ENCODE measurements around the gene GPRIN3. TPM values are rescaled to one million over a fixed set of nuclear protein-coding genes. Genes with fewer than 3 reads are reported as not detected.

The GPRIN3 gene
- total RNA-seq, 1 experiment from 2014 or later = not detected

- Mint-ChIP-seq H3K36me3 (ENCODE audit: insufficient read depth, unreplicated experiment) (no peaks in the 10 kb centered on the region), H3K4me3 (ENCODE audit: unreplicated experiment) (no peak overlapping the region), H3K27me3 (ENCODE audit: insufficient read depth, unreplicated experiment) (no peaks in the 10 kb centered on the region), H3K9me3 (ENCODE audit: unreplicated experiment) (no peaks in the 10 kb centered on the region), H3K4me1 (ENCODE audit: insufficient read depth, unreplicated experiment) (no peaks in the 10 kb centered on the region), H3K27ac (ENCODE audit: low read depth, unreplicated experiment) (no peak overlapping the region)
- TF ChIP-seq CTCF (IDR thresholded peaks at IDR 0.05; ENCODE audit: unreplicated experiment) = no peak
- no TSS peak for BruUV-seq (replicated peaks)
- no peak for DNase-seq (ENCODE audit: unreplicated experiment)
- CTCF ChIA-PET = interaction anchor here (0.6 kb wide), 1 partner anchor 9 kb away, joined by 3 read pairs; no protein-coding TSS in a partner anchor
- intact Hi-C loops (cut with micrococcal nuclease) = no loop called here
- POLR2A ChIA-PET = no interaction called here
Observed at GRCh38 chr4:89267846-89268245, 39.8 kb downstream of the GPRIN3 start.

DNA sequence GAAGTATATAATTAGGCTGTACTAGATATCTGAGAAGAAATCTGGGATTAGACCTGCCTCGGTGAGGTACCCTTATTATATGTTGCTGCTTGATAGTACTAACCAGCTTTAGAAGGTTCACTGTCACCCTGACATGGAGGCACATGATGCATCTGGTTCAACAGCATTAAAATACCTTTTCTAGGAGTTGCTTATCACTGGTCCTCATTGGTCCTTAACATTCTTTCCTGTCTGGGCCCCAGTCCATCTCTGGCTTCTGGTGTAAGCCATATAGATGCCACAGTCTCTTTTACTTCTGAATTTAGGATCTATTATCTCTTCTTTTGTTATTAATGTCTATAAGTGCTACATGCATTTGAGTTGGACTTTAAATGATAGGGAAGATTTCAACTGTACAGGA is 40.2 kb downstream of the GPRIN3 start:
- intact Hi-C loops (cut with micrococcal nuclease) = no loop called here
- CTCF ChIA-PET = interaction anchor here (0.6 kb wide), 1 partner anchor 10 kb away, joined by 3 read pairs; no protein-coding TSS in a partner anchor
- TF ChIP-seq CTCF (IDR thresholded peaks at IDR 0.05; ENCODE audit: unreplicated experiment) = no peak
- no peaks in the 10 kb centered on the region for H3K27me3 Mint-ChIP-seq (ENCODE audit: insufficient read depth, unreplicated experiment)
- POLR2A ChIA-PET = no interaction called here
- H3K27ac Mint-ChIP-seq (ENCODE audit: low read depth, unreplicated experiment) = no peak overlapping the region
- BruUV-seq (replicated peaks) = no TSS peak
- no peaks in the 10 kb centered on the region for H3K4me1 Mint-ChIP-seq (ENCODE audit: insufficient read depth, unreplicated experiment)
- no peak overlapping the region for H3K4me3 Mint-ChIP-seq (ENCODE audit: unreplicated experiment)
- H3K9me3 Mint-ChIP-seq (ENCODE audit: unreplicated experiment) = no peaks in the 10 kb centered on the region
- H3K36me3 Mint-ChIP-seq (ENCODE audit: insufficient read depth, unreplicated experiment) = no peaks in the 10 kb centered on the region
- no peak for DNase-seq (ENCODE audit: unreplicated experiment)

GRCh38 chr4:89266128-89266527 is 41.5 kb downstream of the GPRIN3 start:
- Mint-ChIP-seq H3K27me3 (ENCODE audit: insufficient read depth, unreplicated experiment) (no peaks in the 10 kb centered on the region), H3K9me3 (ENCODE audit: unreplicated experiment) (no peaks in the 10 kb centered on the region), H3K27ac (ENCODE audit: low read depth, unreplicated experiment) (no peak overlapping the region), H3K4me1 (ENCODE audit: insufficient read depth, unreplicated experiment) (no peaks in the 10 kb centered on the region), H3K36me3 (ENCODE audit: insufficient read depth, unreplicated experiment) (no peaks in the 10 kb centered on the region), H3K4me3 (ENCODE audit: unreplicated experiment) (no peak overlapping the region)
- POLR2A ChIA-PET = interaction anchor here (0.6 kb wide), 1 partner anchor 16 kb away, joined by 3 read pairs; no protein-coding TSS in a partner anchor
- DNase-seq (ENCODE audit: unreplicated experiment) = no peak
- TF ChIP-seq CTCF (IDR thresholded peaks at IDR 0.05; ENCODE audit: unreplicated experiment) = no peak
- CTCF ChIA-PET = no interaction called here
- intact Hi-C loops (cut with micrococcal nuclease) = no loop called here
- BruUV-seq (replicated peaks) = no TSS peak

DNA sequence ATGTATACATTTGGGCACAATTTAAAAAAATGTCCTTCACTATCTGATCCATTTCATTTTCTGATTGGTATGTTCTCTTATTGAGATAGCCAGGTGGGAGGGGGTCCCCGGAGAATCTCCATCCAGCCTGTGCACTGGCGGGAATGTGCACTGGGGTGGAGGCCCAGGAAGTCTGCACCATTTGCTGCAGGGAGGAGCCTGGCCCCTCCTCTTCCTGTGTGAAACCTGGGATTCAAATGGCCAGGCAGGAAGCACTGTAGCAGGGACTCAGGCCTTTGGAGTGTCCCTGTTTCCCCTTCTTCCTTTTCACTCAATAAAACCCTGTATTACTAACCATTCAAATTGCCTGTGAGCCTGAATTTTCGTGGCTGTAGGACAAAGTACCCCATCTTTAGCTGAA is 44.3 kb downstream of the GPRIN3 start:
- TF ChIP-seq CTCF (IDR thresholded peaks at IDR 0.05; ENCODE audit: unreplicated experiment) = no peak
- Mint-ChIP-seq H3K4me3 (ENCODE audit: unreplicated experiment) (no peak overlapping the region), H3K27me3 (ENCODE audit: insufficient read depth, unreplicated experiment) (no peaks in the 10 kb centered on the region), H3K4me1 (ENCODE audit: insufficient read depth, unreplicated experiment) (no peaks in the 10 kb centered on the region), H3K27ac (ENCODE audit: low read depth, unreplicated experiment) (no peak overlapping the region), H3K36me3 (ENCODE audit: insufficient read depth, unreplicated experiment) (no peaks in the 10 kb centered on the region), H3K9me3 (ENCODE audit: unreplicated experiment) (no peaks in the 10 kb centered on the region)
- no TSS peak for BruUV-seq (replicated peaks)
- DNase-seq (ENCODE audit: unreplicated experiment) = no peak
- ChIA-PET POLR2A (no interaction called here), CTCF (no interaction called here)
- intact Hi-C loops (cut with micrococcal nuclease) = no loop called here

All from MCF 10A (cell line).